Activated CD8-positive, alpha-beta T cell treated with anti-CD3 and anti-CD28 coated beads for 36 hours (primary cell): ENCODE results near the gene FBXL17. TPM values are rescaled to one million over a fixed set of nuclear protein-coding genes. Genes with fewer than 3 reads are reported as not detected.

ENCODE experiments used
- ATAC-seq: fragments of 200-7000 bp; cut with Tn5 transposase; one replicate; pipeline ENCODE4 v1.10.0; 2021; ENCODE audit warnings: mild to moderate bottlenecking, moderate library complexity
- CTCF ChIA-PET: fragments of 350-600 bp; sonication (Branson Sonifier 250); formaldehyde crosslinking; loops from one replicate; lab custom pipeline; 2021; ENCODE audit warnings: antibody characterized with exemption; lab: Charles Lee
- POLR2A ChIA-PET: fragments of 350-600 bp; sonication (Branson Sonifier 250); formaldehyde crosslinking; loops from one replicate; lab custom pipeline; 2021; ENCODE audit warnings: antibody characterized with exemption; lab: Charles Lee
- DNase-seq: peaks from one replicate; pipeline ENCODE4 v3.0.0-alpha.2; 2020
- H3K27ac Mint-ChIP-seq: one replicate; pipeline ENCODE4 v1.8.0; 2021; ENCODE audit warnings: mild to moderate bottlenecking, mixed read lengths
- H3K27me3 Mint-ChIP-seq: one replicate; pipeline ENCODE4 v1.8.0; 2021; ENCODE audit warnings: mixed read lengths
- H3K36me3 Mint-ChIP-seq: one replicate; pipeline ENCODE4 v1.8.0; 2021; ENCODE audit warnings: low read depth, mixed read lengths
- H3K4me1 Mint-ChIP-seq: one replicate; pipeline ENCODE4 v1.8.0; 2021; ENCODE audit warnings: low read depth, mixed read lengths
- H3K4me3 Mint-ChIP-seq: one replicate; pipeline ENCODE4 v1.8.0; 2021; ENCODE audit warnings: mild to moderate bottlenecking, moderate library complexity, mixed read lengths
- H3K9me3 Mint-ChIP-seq: one replicate; pipeline ENCODE4 v1.8.0; 2021; ENCODE audit warnings: mixed read lengths
- intact Hi-C: fragments of 100-400 bp; cut with micrococcal nuclease; formaldehyde crosslinking; loops from one replicate; pipeline ENCODE4 v1.10.0; 2022
- total RNA-seq, 2 experiments: library from RNA; stranded (reverse); gene quantifications; one replicate each; pipeline ENCODE4 v1.2.3, GENCODE V29; 2021
- TF ChIP-seq, protein P1 (sequence below): fragments of 200-600 bp; IDR thresholded peaks from one replicate; pipeline ENCODE4 v1.8.0; 2022; ENCODE audit warnings: antibody characterized with exemption, mild to moderate bottlenecking

The FBXL17 gene
- total RNA-seq, 2 experiments from 2014 or later = 3.0 to 5.3 TPM

DNA sequence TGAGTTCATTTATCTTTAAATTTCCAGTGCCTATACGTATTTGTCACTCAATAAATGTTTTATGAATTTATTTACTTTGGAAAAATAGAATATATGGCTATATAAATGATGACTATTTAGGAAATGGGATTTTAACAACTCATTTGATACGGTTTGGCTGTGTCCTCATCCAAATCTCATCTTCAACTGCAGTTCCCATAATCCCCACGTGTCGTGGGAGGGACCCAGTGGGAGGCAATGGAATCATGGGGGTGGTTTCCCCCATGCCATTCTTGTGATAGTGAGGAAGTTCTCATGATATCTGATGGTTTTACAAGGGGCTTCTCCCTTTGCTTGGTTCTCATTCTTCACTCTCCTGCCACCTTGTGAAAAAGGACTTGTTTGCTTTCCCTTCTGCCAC, 523.6 kb downstream of the FBXL17 start:
- no peak overlapping the region for H3K4me3 Mint-ChIP-seq
- ChIA-PET POLR2A (no interaction called here), CTCF (no interaction called here)
- no peak for ATAC-seq
- H3K27ac Mint-ChIP-seq = no peak overlapping the region
- intact Hi-C loops = no loop called here
- no peaks in the 10 kb centered on the region for H3K9me3 Mint-ChIP-seq
- no peak for DNase-seq
- H3K4me1 Mint-ChIP-seq = no peaks in the 10 kb centered on the region
- TF ChIP-seq, protein P1, sequence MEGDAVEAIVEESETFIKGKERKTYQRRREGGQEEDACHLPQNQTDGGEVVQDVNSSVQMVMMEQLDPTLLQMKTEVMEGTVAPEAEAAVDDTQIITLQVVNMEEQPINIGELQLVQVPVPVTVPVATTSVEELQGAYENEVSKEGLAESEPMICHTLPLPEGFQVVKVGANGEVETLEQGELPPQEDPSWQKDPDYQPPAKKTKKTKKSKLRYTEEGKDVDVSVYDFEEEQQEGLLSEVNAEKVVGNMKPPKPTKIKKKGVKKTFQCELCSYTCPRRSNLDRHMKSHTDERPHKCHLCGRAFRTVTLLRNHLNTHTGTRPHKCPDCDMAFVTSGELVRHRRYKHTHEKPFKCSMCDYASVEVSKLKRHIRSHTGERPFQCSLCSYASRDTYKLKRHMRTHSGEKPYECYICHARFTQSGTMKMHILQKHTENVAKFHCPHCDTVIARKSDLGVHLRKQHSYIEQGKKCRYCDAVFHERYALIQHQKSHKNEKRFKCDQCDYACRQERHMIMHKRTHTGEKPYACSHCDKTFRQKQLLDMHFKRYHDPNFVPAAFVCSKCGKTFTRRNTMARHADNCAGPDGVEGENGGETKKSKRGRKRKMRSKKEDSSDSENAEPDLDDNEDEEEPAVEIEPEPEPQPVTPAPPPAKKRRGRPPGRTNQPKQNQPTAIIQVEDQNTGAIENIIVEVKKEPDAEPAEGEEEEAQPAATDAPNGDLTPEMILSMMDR = no peak
- H3K36me3 Mint-ChIP-seq = peaks cover 1% of the 10 kb centered on the region
- no peaks in the 10 kb centered on the region for H3K27me3 Mint-ChIP-seq

DNA sequence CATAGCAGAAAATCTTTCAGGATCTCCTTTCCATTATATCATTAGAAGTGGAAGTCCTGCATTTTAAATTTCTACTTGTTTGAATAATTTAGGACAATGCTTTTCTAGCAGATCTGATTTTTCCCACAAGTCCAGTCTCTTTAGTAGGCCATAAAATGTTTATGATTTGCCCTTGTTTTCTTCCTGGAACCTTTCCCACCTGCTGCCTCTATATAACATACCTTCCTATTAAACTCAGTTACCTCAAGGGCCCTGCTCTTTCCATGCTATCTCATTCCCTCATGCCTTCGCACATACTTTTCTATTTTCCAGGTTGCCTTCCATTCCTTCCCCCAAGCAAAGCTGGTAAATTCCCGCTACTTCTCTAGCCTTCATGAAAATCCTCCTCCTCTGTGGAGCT, 524.1 kb downstream of the FBXL17 start:
- Mint-ChIP-seq H3K27ac (no peak overlapping the region), H3K36me3 (peaks cover 1% of the 10 kb centered on the region), H3K9me3 (no peaks in the 10 kb centered on the region), H3K27me3 (no peaks in the 10 kb centered on the region), H3K4me1 (no peaks in the 10 kb centered on the region), H3K4me3 (no peak overlapping the region)
- intact Hi-C loops = no loop called here
- ChIA-PET POLR2A (no interaction called here), CTCF (no interaction called here)
- no peak for ATAC-seq
- TF ChIP-seq, protein P1 = no peak
- DNase-seq = no peak

DNA sequence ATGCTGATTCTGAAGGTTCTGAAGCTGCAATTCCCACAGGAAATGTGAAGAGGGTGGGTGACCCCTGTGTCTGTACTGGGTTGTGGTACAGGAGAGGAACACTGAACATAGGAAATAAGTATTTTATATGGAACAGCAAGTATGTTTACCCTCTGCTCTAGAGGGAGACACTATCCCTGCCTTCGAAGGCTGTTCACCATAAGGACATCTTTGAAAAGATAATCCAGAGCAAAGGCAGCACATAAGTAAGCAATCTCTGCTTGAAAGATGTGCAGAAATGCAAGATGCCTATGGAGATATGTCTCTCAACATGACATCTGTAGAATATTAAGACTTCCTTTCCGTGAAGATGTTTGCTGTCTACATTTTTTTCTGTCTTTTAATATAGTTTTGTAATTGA, 526.7 kb downstream of the FBXL17 start:
- no peak for DNase-seq
- H3K27ac Mint-ChIP-seq = no peak overlapping the region
- H3K27me3 Mint-ChIP-seq = no peaks in the 10 kb centered on the region
- ChIA-PET CTCF (no interaction called here), POLR2A (no interaction called here)
- H3K36me3 Mint-ChIP-seq = no peaks in the 10 kb centered on the region
- no peaks in the 10 kb centered on the region for H3K4me1 Mint-ChIP-seq
- H3K4me3 Mint-ChIP-seq = no peak overlapping the region
- intact Hi-C loops = no loop called here
- ATAC-seq = no peak
- TF ChIP-seq, protein P1 = no peak
- no peaks in the 10 kb centered on the region for H3K9me3 Mint-ChIP-seq

DNA sequence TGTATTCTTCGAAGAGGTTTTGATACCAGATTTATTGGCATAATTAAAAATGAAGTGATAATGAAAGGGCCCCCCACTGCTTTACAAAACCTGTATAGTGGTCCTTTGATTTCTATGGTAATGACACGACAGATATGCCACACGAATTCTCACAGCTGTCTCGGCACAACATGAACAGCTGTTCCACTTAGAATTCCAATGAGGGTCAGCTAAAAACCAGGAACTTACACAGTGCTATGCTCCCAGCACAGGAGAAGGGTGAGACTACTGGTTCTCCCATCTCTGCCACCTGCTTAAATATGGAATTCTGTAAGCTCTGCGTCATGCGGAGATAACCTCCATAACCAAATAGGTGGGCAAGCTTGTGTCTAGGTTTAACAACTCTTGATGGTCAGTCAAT, 528.2 kb downstream of the FBXL17 start:
- Mint-ChIP-seq H3K4me3 (no peak overlapping the region), H3K4me1 (no peaks in the 10 kb centered on the region), H3K36me3 (no peaks in the 10 kb centered on the region), H3K27ac (no peak overlapping the region), H3K9me3 (no peaks in the 10 kb centered on the region), H3K27me3 (no peaks in the 10 kb centered on the region)
- DNase-seq (no peak), ATAC-seq (no peak)
- CTCF ChIA-PET = interaction anchor here (1.0 to 1.1 kb wide), 2 partner anchors 10 to 25 kb away, joined by 3 to 4 read pairs; no protein-coding TSS in a partner anchor
- POLR2A ChIA-PET = no interaction called here
- TF ChIP-seq, protein P1 = no peak
- intact Hi-C loops = no loop called here

DNA sequence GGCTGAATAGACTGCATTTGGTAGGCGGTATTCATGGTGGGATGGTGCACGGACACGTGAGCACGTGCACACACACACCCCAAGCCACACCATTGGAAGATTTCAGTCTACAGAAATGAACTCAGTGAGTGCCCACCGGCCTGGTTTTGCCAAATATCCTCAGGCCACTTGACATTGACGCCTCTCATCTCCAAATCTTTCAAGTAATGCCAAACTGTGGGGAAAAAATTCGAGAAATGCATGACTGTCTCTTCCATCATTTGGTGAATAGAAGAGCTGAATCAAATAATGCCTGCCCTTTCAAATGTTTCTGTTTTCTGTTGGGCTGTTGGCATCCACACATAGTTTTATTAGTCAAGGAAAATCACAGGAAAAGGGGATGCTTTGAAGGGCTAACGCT, 528.9 kb downstream of the FBXL17 start:
- H3K27ac Mint-ChIP-seq = no peak overlapping the region
- no peaks in the 10 kb centered on the region for H3K27me3 Mint-ChIP-seq
- no peaks in the 10 kb centered on the region for H3K36me3 Mint-ChIP-seq
- TF ChIP-seq, protein P1 = no peak
- POLR2A ChIA-PET = interaction anchor here (0.6 kb wide), 2 partner anchors 9 to 838 kb away, joined by 3 read pairs; no protein-coding TSS in a partner anchor
- no peak overlapping the region for H3K4me3 Mint-ChIP-seq
- DNase-seq = no peak
- no peaks in the 10 kb centered on the region for H3K4me1 Mint-ChIP-seq
- CTCF ChIA-PET = interaction anchor here (1.0 to 1.1 kb wide), 3 partner anchors 11 to 151 kb away, joined by 3 to 4 read pairs (median 3); no protein-coding TSS in a partner anchor
- intact Hi-C loops = no loop called here
- no peaks in the 10 kb centered on the region for H3K9me3 Mint-ChIP-seq
- ATAC-seq = no peak
